ENCODE results near the gene CFAP90. TPM values are rescaled to one million over a fixed set of nuclear protein-coding genes. Genes with fewer than 3 reads are reported as not detected.

Gene CFAP90
- total and polyA plus RNA-seq, 2 donors from 2014 or later: 3.6 to 7.7 TPM

DNA sequence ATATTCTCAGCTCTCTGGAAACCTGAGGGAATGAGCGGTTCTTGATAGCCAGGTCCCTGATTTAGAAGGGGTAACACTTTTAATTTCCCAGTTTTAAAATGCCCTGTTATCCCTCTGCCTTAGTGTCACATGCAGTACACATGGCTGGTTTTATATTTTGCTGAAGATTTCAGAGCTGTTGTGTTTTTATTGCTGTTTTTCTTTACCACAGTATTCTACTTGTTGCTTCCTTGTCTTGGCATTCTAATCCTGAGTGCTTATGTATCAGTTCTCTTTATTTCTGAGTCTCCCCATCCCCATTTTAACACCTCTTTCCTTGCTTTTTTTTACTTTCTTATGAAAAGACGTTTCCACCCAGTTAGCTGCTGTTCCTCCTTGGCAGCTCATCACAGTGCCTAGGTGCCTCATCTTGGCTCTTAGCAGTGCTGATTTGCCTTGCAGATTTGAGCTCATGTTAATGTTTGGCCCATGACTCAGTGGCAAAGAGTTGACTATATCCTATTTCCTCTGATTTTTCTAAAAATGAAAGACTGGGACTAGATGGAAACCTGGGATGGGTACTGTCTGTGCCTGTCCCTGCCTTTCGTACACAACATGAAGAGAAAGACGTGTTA, 21.7 kb upstream of the CFAP90 start:
- no peak for TF ChIP-seq CTCF (IDR thresholded peaks at IDR 0.05; ENCODE audit: borderline replicate concordance, extremely low read depth, insufficient read depth)
- no peak overlapping the region for H3K4me3 ChIP-seq (ENCODE audit: low read length in 3 of 3)
- peaks cover 0 to 11% (median 5%) of the 10 kb centered on the region in 3 donors for H3K4me1 ChIP-seq (ENCODE audit: control insufficient read depth in 2 of 3, insufficient read depth in 2 of 3, low read depth in 1 of 3, low read length in 3 of 3)
- H3K9ac ChIP-seq (ENCODE audit: low read length in 3 of 3): no peak overlapping the region
- no peak for DNase-seq
- no peaks in the 10 kb centered on the region for H3K9me3 ChIP-seq (ENCODE audit: control insufficient read depth in 2 of 3, insufficient read depth in 1 of 3, low read length in 3 of 3)
- FAIRE-seq: no peak
- intact Hi-C loops (cut with DNase I): no loop called here
- H3K36me3 ChIP-seq (ENCODE audit: control insufficient read depth in 2 of 3, insufficient read depth in 3 of 3, low read length in 3 of 3): peaks cover 7 to 20% (median 9%) of the 10 kb centered on the region in 3 donors
- H3K27ac ChIP-seq (ENCODE audit: low read depth in 2 of 2, low read length in 2 of 2): no peak overlapping the region
- H3K27me3 ChIP-seq (ENCODE audit: control insufficient read depth, insufficient read depth, low read length): no peaks in the 10 kb centered on the region

DNA sequence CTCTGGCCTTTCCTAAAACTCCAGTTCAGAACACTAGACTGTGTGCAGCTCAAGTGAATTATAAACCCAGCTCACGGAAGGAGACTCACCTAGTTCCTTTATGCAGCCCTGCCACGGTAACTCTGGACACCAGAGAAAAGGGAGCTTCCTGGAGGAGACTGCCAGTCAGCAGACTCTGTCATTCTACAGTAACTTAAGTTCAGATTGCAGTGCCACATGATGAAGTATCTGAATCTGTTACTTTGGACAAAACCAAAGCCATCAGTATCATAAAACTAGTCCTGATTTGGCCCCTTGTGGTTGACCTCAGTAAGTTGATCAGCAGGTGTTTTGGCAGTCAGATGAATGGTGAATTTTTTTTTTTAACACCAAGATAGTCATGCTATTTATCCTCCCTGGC, 20.7 kb upstream of the CFAP90 start:
- Histone ChIP-seq H3K9ac (ENCODE audit: low read length in 3 of 3) (no peak overlapping the region), H3K4me1 (ENCODE audit: control insufficient read depth in 2 of 3, insufficient read depth in 2 of 3, low read depth in 1 of 3, low read length in 3 of 3) (peaks cover 0 to 12% (median 10%) of the 10 kb centered on the region in 3 donors), H3K27me3 (ENCODE audit: control insufficient read depth, insufficient read depth, low read length) (no peaks in the 10 kb centered on the region), H3K4me3 (ENCODE audit: low read length in 3 of 3) (no peak overlapping the region), H3K36me3 (ENCODE audit: control insufficient read depth in 2 of 3, insufficient read depth in 3 of 3, low read length in 3 of 3) (peaks cover 3 to 15% (median 7%) of the 10 kb centered on the region in 3 donors), H3K27ac (ENCODE audit: low read depth in 2 of 2, low read length in 2 of 2) (no peak overlapping the region), H3K9me3 (ENCODE audit: control insufficient read depth in 2 of 3, insufficient read depth in 1 of 3, low read length in 3 of 3) (no peaks in the 10 kb centered on the region)
- TF ChIP-seq CTCF (IDR thresholded peaks at IDR 0.05; ENCODE audit: borderline replicate concordance, extremely low read depth, insufficient read depth): no peak
- intact Hi-C loops (cut with DNase I): no loop called here
- no peak for FAIRE-seq
- DNase-seq: no peak

GRCh38 chr5:7869474-7870136, 18.7 kb upstream of the CFAP90 start:
- H3K4me1 ChIP-seq (ENCODE audit: control insufficient read depth in 2 of 3, insufficient read depth in 2 of 3, low read depth in 1 of 3, low read length in 3 of 3): peaks cover 0 to 15% (median 12%) of the 10 kb centered on the region in 3 donors
- no peak for TF ChIP-seq CTCF (IDR thresholded peaks at IDR 0.05; ENCODE audit: borderline replicate concordance, extremely low read depth, insufficient read depth)
- peaks cover 0 to 2% (median 0%) of the 10 kb centered on the region in 3 donors for H3K36me3 ChIP-seq (ENCODE audit: control insufficient read depth in 2 of 3, insufficient read depth in 3 of 3, low read length in 3 of 3)
- FAIRE-seq: no peak
- H3K9me3 ChIP-seq (ENCODE audit: control insufficient read depth in 2 of 3, insufficient read depth in 1 of 3, low read length in 3 of 3): no peaks in the 10 kb centered on the region
- peak overlapping the region; percentile 41 to 48 for H3K27ac ChIP-seq (ENCODE audit: low read depth in 2 of 2, low read length in 2 of 2)
- H3K9ac ChIP-seq (ENCODE audit: low read length in 3 of 3): peak overlapping the region; percentile 61 to 79 (median 67)
- peak overlapping the region; percentile 78 to 96 (median 94) for H3K4me3 ChIP-seq (ENCODE audit: low read length in 3 of 3)
- DNase-seq: peak in 1 of 5 donors; percentile 31
- intact Hi-C loops (cut with DNase I): no loop called here
- no peaks in the 10 kb centered on the region for H3K27me3 ChIP-seq (ENCODE audit: control insufficient read depth, insufficient read depth, low read length)
